Peyer's patch (tissue), 4 donors: ENCODE data around the gene BAHCC1.

Source experiments
- CTCF ChIP-seq, 6 experiments: fragments of 450-650 bp in 4 of 6; fragments of 200-600 bp in 2 of 6; sonication (generic) in 1 of 6; IDR thresholded peaks; one replicate each; pipeline ENCODE4 v1.5.1; 2017 to 2019; ENCODE audit warnings: antibody characterized with exemption in 6 of 6, mild to moderate bottlenecking in 3 of 6, moderate library complexity in 1 of 6
- POLR2A ChIP-seq, 2 donors: fragments of 450-650 bp; IDR thresholded peaks; one replicate each; pipeline ENCODE4 v1.5.1; 2017; ENCODE audit warnings: antibody characterized with exemption in 2 of 2, mild to moderate bottlenecking in 2 of 2, moderate library complexity in 2 of 2

GRCh38 chr17:81374890-81375289 is 20.4 kb upstream of the BAHCC1 start:
- TF ChIP-seq POLR2A (IDR thresholded peaks at IDR 0.05) (no peak), CTCF (IDR thresholded peaks at IDR 0.05) (no peak)
